Measurements from ENCODE around the gene ERBB3. TPM values are rescaled to one million over a fixed set of nuclear protein-coding genes. Genes with fewer than 3 reads are reported as not detected.

The ERBB3 gene
- 0.11 and 0.75 TPM in 2 replicates for total RNA-seq

GRCh38 chr12:56079723-56080555, at the start of gene ERBB3:
Gene ERBB3, plus strand, starts transcription at chr12:56080165. Its CDS starts 136 bp downstream, at chr12:56080301.

DNA sequence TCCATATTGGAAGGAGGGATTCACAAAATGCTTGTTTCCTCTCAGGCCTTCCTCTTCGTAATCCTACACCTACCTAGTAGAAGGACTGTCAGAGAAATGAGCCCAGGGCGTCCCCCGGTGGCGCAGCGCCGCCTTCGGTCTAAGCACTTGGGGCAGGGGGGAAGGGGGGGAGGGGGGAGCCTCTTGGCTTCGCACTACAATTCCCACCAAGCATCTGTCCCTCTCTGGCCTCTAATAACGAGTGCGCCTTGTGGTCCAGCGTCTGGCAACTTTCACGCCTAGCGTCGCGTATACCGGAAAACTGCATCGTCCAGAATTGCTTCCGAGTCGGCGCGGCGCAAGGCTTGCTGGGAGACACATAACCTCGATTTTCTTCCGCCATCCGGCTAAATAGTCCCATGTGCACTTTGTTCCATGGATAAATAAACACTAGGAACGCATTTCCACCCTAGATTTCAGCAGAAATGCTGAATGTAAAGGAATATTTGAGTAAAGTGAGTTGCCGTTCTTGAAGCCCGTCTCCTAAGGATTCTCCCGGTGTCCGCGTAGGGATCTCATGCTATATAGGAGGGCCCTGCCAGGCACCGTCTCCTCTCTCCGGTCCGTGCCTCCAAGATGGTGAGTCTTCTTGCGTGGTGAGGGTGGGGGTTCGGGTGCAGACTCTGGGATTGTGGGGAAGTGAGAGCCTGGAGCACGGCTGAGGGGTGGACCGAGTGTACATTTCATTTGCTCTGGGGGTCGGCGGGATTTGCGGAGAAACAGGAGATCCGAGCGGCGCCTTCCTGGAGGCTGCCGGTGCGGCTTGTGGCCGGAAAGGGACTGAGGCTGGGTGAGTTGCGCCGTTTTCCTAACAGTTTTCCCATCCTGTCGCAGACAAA, 38.2 kb upstream of the ERBB3 start, which contains the start of gene RPS26:
RPS26 (plus strand) TSS at position 367 of the 878 bp plus-strand sequence; CDS start at position 616, 249 bp downstream.

DNA sequence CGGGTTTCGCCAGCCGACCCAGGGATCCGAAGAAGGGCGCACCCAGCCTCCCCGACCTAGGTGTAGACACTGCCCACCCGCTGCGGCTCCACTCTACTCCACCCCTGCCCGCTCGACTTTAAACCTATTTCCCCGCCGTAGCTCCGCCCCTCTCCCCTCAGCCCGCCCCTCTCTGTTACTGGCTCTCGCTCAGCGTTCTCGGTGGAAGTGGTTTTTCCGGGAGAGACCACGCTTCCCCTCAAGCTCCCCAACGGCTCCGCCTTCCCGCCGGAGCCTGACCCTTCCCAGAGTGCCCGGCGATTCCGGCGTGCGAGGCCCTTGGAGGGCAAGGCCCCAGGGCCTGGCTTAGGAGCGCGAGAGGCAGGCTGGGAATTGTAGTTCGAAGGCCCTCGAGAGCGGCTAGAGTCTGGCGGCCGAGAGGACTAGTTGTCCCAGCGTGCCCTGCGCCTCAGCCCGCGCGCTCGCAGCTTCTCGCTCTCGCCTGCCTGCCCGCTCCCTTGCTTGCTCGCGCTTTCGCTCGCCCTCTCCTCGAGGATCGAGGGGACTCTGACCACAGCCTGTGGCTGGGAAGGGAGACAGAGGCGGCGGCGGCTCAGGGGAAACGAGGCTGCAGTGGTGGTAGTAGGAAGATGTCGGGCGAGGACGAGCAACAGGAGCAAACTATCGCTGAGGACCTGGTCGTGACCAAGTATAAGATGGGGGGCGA, 24.3 kb downstream of the ERBB3 start, which contains the start of gene PA2G4:
PA2G4 (plus strand) TSS at position 451 of the 706 bp plus-strand sequence; CDS start at position 630, 179 bp downstream.

DNA sequence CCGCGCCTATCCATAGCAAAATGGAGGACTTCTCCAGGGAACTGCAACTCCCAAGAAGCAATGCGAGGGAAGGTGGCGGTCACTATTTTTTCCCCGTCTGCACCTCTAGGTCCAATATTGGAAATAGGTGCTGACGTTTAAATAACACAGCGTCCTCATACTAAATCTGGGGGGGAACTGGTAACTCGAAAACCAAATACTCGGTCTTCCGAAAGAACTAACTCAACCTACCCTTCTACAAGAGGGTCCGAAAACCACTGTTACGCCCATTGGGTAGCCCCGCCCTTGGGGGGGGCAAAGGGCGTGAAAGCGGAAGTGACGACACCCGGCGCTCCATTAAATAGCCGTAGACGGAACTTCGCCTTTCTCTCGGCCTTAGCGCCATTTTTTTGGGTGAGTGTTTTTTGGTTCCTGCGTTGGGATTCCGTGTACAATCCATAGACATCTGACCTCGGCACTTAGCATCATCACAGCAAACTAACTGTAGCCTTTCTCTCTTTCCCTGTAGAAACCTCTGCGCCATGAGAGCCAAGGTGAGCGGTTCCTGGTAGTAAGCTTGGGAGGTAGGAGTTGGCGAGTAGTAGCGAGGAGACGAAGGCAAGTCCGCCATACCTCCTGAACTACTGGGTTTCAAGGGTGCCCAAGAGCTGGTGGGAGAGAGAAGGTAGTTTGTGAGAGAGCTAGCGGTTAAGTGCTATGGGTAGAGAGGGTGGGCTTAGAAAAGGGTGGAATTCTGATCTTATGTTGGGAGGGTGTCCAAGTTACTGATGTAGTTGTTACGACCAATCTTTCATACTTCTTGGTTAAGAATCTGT, 36.5 kb downstream of the ERBB3 start, which contains the start of gene RPL41:
RPL41 (plus strand) TSS at position 367 of the 815 bp plus-strand sequence.

DNA sequence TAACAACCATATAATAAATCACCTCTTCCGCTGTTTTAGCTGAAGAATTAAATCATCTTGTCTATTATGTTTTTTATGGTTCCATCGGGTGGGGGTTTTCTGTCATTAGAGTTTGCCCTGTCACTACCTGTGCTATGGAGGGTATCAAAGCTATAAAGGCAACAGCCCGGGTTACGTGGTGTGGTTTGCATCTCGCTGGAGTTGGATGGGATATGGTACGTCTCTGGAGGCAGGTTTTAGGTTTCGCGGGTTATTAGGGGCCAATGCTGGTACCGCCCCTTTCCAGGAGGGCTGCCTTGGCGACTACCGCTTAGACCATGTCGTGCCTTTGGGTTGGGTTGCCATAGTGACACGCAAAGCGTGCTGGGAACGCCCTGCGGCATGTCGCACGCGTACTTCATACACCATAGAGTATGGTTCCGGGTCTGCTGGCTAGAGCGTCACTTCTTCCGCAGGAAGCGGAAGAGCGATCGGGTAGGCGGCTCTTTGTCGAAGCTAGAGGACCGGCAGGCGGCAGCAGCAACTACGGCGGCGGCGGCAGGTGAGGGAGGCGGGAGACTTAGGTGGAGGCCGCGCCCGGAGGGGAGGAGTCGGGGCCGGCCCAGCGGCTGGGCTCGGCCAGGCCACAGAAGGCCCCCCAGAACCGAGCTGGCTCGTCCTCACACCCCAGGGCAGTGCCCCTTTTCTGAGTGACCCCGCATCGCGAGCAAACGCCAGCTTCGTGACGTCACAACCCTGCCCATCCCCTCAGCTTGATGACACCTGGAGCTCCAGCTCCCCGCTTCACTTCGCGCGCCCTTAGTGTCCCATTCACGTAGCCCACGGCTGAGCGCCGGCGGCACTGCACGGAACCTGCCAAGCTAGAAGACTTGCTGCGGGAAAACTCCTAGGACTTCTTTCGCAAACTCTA, 38.1 kb downstream of the ERBB3 start, which contains the start of gene ZC3H10:
ZC3H10 (plus strand) TSS at position 489 of the 910 bp plus-strand sequence. CDS start 2,297 bp downstream, outside the sequence.

GRCh38 chr12:56127888-56128669, 48.1 kb downstream of the ERBB3 start, which contains the start of gene ESYT1:
Gene ESYT1, plus strand, starts transcription at chr12:56128267. Its CDS starts 53 bp downstream, at chr12:56128320.

GRCh38 chr12:56152132-56152755, 72.3 kb downstream of the ERBB3 start, which contains the start of gene MYL6B:
Gene MYL6B, plus strand, starts transcription at chr12:56152587. Its CDS starts 1,332 bp downstream, at chr12:56153919.

Other genes with a start within 250 kb of the ERBB3 start
- gene MMP19, start 237.2 kb upstream of the ERBB3 start, total RNA-seq: 2.7 and 5.2 TPM in 2 replicates
- gene PYM1, start 152.3 kb upstream of the ERBB3 start, total RNA-seq: 24.9 and 32.4 TPM in 2 replicates
- 29.8 and 32.7 TPM in 2 replicates for gene DGKA, start 149.0 kb upstream of the ERBB3 start, total RNA-seq
- 0.22 and 1.5 TPM in 2 replicates for gene PMEL, start 114.1 kb upstream of the ERBB3 start, total RNA-seq
- 12.2 and 28.4 TPM in 2 replicates for gene CDK2, start 113.3 kb upstream of the ERBB3 start, total RNA-seq
- gene RAB5B, start 106.1 kb upstream of the ERBB3 start, total RNA-seq: 41.6 and 51.5 TPM in 2 replicates
- 9.1 and 10.8 TPM in 2 replicates for gene SUOX, start 82.9 kb upstream of the ERBB3 start, total RNA-seq
- gene IKZF4, start 59.1 kb upstream of the ERBB3 start, total RNA-seq: 1.5 TPM in 2 replicates
- 174 and 483 TPM in 2 replicates for gene RPS26, start 38.2 kb upstream of the ERBB3 start, total RNA-seq
- 107 and 254 TPM in 2 replicates for gene PA2G4, start 24.4 kb downstream of the ERBB3 start, total RNA-seq
- 1,557 and 2,417 TPM in 2 replicates for gene RPL41, start 36.5 kb downstream of the ERBB3 start, total RNA-seq
- gene ZC3H10, start 38.1 kb downstream of the ERBB3 start, total RNA-seq: 4.7 and 6.3 TPM in 2 replicates
- gene ESYT1, start 48.1 kb downstream of the ERBB3 start, total RNA-seq: 475 and 484 TPM in 2 replicates
- gene MYL6B, start 72.4 kb downstream of the ERBB3 start, total RNA-seq: 59.2 and 112 TPM in 2 replicates
- 2,082 and 2,483 TPM in 2 replicates for gene MYL6, start 78.2 kb downstream of the ERBB3 start, total RNA-seq
- 46.2 and 47.1 TPM in 2 replicates for gene SMARCC2, start 109.3 kb downstream of the ERBB3 start, total RNA-seq
- gene RNF41, start 141.8 kb downstream of the ERBB3 start, total RNA-seq: 117 and 180 TPM in 2 replicates
- gene NABP2, start 144.2 kb downstream of the ERBB3 start, total RNA-seq: 19.0 and 34.4 TPM in 2 replicates
- gene SLC39A5, start 149.9 kb downstream of the ERBB3 start, total RNA-seq: 1.00 TPM in 1 of 2 replicates, not detected in the other
- 18.0 and 21.7 TPM in 2 replicates for gene ANKRD52, start 178.2 kb downstream of the ERBB3 start, total RNA-seq
- gene COQ10A, start 186.8 kb downstream of the ERBB3 start, total RNA-seq: 6.2 and 7.4 TPM in 2 replicates
- gene CS, start 220.2 kb downstream of the ERBB3 start, total RNA-seq: 68.9 and 122 TPM in 2 replicates
- gene CNPY2, start 235.8 kb downstream of the ERBB3 start, total RNA-seq: 87.5 and 89.6 TPM in 2 replicates